ENCODE results near the gene SLC7A14. TPM values are rescaled to one million over a fixed set of nuclear protein-coding genes. Genes with fewer than 3 reads are reported as not detected.

SLC7A14 gene
- total RNA-seq, 1 donor from 2014 or later = 0.55 TPM

- DNase-seq (ENCODE audit: low read depth) = no peak
These were observed 157.8 kb downstream of the SLC7A14 start for GRCh38 chr3:170428095-170428494.

GRCh38 chr3:170426240-170426797 is 159.6 kb downstream of the SLC7A14 start:
- no peak for DNase-seq (ENCODE audit: low read depth)

- no peak for DNase-seq (ENCODE audit: low read depth)
These were observed 160.2 kb downstream of the SLC7A14 start for GRCh38 chr3:170425491-170426239.

GRCh38 chr3:170424879-170425278 is 161.0 kb downstream of the SLC7A14 start:
- no peak for DNase-seq (ENCODE audit: low read depth)

GRCh38 chr3:170423001-170423615 is 162.8 kb downstream of the SLC7A14 start:
- DNase-seq (ENCODE audit: low read depth) = peak; percentile 50

GRCh38 chr3:170421758-170422157 is 164.1 kb downstream of the SLC7A14 start:
- no peak for DNase-seq (ENCODE audit: low read depth)

- DNase-seq (ENCODE audit: low read depth) = no peak
These were observed 164.7 kb downstream of the SLC7A14 start for GRCh38 chr3:170421111-170421641.

- no peak for DNase-seq (ENCODE audit: low read depth)
These were observed 165.5 kb downstream of the SLC7A14 start for GRCh38 chr3:170420307-170420821.

- DNase-seq (ENCODE audit: low read depth) = no peak
These were observed 166.3 kb downstream of the SLC7A14 start for GRCh38 chr3:170419557-170420087.

GRCh38 chr3:170418422-170419398 is 167.2 kb downstream of the SLC7A14 start, which contains the start of gene CLDN11:
Gene CLDN11 (plus strand): TSS chr3:170418868. CDS start chr3:170419067, 199 bp downstream.
- DNase-seq (ENCODE audit: low read depth) = no peak

GRCh38 chr3:170417090-170417489 is 168.8 kb downstream of the SLC7A14 start:
- no peak for DNase-seq (ENCODE audit: low read depth)

- DNase-seq (ENCODE audit: low read depth) = peak; percentile 68
These were observed 171.6 kb downstream of the SLC7A14 start for GRCh38 chr3:170414202-170414663.

GRCh38 chr3:170413291-170413690 is 172.6 kb downstream of the SLC7A14 start:
- no peak for DNase-seq (ENCODE audit: low read depth)

- peak; percentile 61 for DNase-seq (ENCODE audit: low read depth)
These were observed 175.3 kb downstream of the SLC7A14 start for GRCh38 chr3:170410428-170411029.

Other genes starting within 250 kb of the SLC7A14 start
- gene SKIL, start 228.4 kb downstream of the SLC7A14 start, total RNA-seq = 153 and 190 TPM in 2 replicates
- gene CLDN11, start 167.2 kb downstream of the SLC7A14 start, total RNA-seq = 17.5 and 27.5 TPM in 2 replicates